Neural cell (in vitro differentiated cells): Measurements from ENCODE around the gene COA3. TPM values are rescaled to one million over a fixed set of nuclear protein-coding genes. Genes with fewer than 3 reads are reported as not detected.

Experiments
- H2AFZ ChIP-seq: fragments of 200-600, 300-800 bp; sonication (generic), shearing (Covaris generic); 2 replicates; pipeline ENCODE4 v1.6.0; 2014; ENCODE audit warnings: low read depth, mild to moderate bottlenecking, antibody characterized with exemption, low read length, moderate library complexity
- H3F3A ChIP-seq: fragments of 200-600 bp; shearing (Covaris generic); 2 replicates; pipeline ENCODE4 v1.6.1; 2016; ENCODE audit warnings: mild to moderate bottlenecking, moderate library complexity, mixed read lengths, antibody characterized with exemption, low read length; ENCODE audit not compliant: insufficient read depth, poor library complexity, severe bottlenecking
- H3K27ac ChIP-seq: fragments of 200-600, 300-800 bp; sonication (generic), shearing (Covaris generic); 2 replicates; pipeline ENCODE4 v1.5.1; 2014; ENCODE audit warnings: mild to moderate bottlenecking, low read length, moderate library complexity
- H3K27me3 ChIP-seq: fragments of 300-800, 200-600 bp; sonication (generic), shearing (Covaris generic); 2 replicates; pipeline ENCODE4 v1.6.0; 2014; ENCODE audit warnings: mild to moderate bottlenecking, low read depth, low read length, moderate library complexity; ENCODE audit not compliant: insufficient read depth
- H3K36me3 ChIP-seq: fragments of 300-800, 200-600 bp; sonication (generic), shearing (Covaris generic); 2 replicates; pipeline ENCODE4 v1.5.1; 2014; ENCODE audit warnings: mild to moderate bottlenecking, antibody characterized with exemption, low read length, moderate library complexity; ENCODE audit not compliant: insufficient read depth
- H3K4me2 ChIP-seq: fragments of 300-800, 200-600 bp; sonication (generic), shearing (Covaris generic); 2 replicates; pipeline ENCODE4 v1.6.0; 2014; ENCODE audit warnings: mild to moderate bottlenecking, low read length
- H3K4me3 ChIP-seq: fragments of 300-800, 200-600 bp; sonication (generic), shearing (Covaris generic); 2 replicates; pipeline ENCODE4 v1.5.1; 2014; ENCODE audit warnings: mild to moderate bottlenecking, low read length, moderate library complexity
- H3K79me2 ChIP-seq: fragments of 200-600 bp; shearing (Covaris generic); replicated peaks from 2 replicates; pipeline ENCODE4 v1.6.0; 2014; ENCODE audit warnings: mild to moderate bottlenecking, low read length, moderate library complexity; ENCODE audit not compliant: insufficient read depth
- H3K9ac ChIP-seq: fragments of 300-800, 200-600 bp; sonication (generic), shearing (Covaris generic); 2 replicates; pipeline ENCODE4 v1.6.1; 2016; ENCODE audit warnings: mild to moderate bottlenecking, low read length, mixed read lengths
- H3K9me2 ChIP-seq: fragments of 200-600 bp; shearing (Covaris generic); 2 replicates; pipeline ENCODE4 v1.6.1; 2016; ENCODE audit warnings: mild to moderate bottlenecking, low read length, mixed read lengths; ENCODE audit not compliant: insufficient read depth
- H3K9me3 ChIP-seq: fragments of 200-600, 300-800 bp; sonication (generic), shearing (Covaris generic); 2 replicates; pipeline ENCODE4 v1.6.1; 2016; ENCODE audit warnings: mild to moderate bottlenecking, mixed run types, low read length, moderate library complexity, mixed read lengths
- H4K20me1 ChIP-seq: fragments of 200-600 bp; shearing (Covaris generic); 2 replicates; pipeline ENCODE4 v1.6.1; 2016; ENCODE audit warnings: mild to moderate bottlenecking, mixed run types; ENCODE audit not compliant: insufficient read depth
- CTCF ChIP-seq: fragments of 450-650 bp; IDR thresholded peaks from 2 replicates; pipeline ENCODE4 v1.5.1; 2014; ENCODE audit warnings: antibody characterized with exemption, mild to moderate bottlenecking, moderate library complexity; ENCODE audit not compliant: poor library complexity, severe bottlenecking
- EP300 ChIP-seq: fragments of 450-650 bp; conservative IDR thresholded peaks from 2 replicates; pipeline ENCODE4 v1.6.1; 2014; ENCODE audit warnings: antibody characterized with exemption, mild to moderate bottlenecking, moderate library complexity; ENCODE audit not compliant: poor library complexity, severe bottlenecking
- EZH2 ChIP-seq: fragments of 200-600, 300-800 bp; shearing (Covaris generic), sonication (generic); IDR thresholded peaks from 2 replicates; pipeline ENCODE4 v1.6.1; 2014; ENCODE audit warnings: antibody characterized with exemption, low read length, borderline replicate concordance, mild to moderate bottlenecking; ENCODE audit not compliant: insufficient read depth, poor library complexity, severe bottlenecking
- MXI1 ChIP-seq: fragments of 450-650 bp; conservative IDR thresholded peaks from 2 replicates; pipeline ENCODE4 v1.6.1; 2014; ENCODE audit warnings: antibody characterized with exemption, mild to moderate bottlenecking; ENCODE audit not compliant: poor library complexity, severe bottlenecking
- POLR2AphosphoS5 ChIP-seq: IDR thresholded peaks from 2 replicates; pipeline ENCODE4 v1.6.1; 2012
- RAD21 ChIP-seq: fragments of 450-650 bp; conservative IDR thresholded peaks from 2 replicates; pipeline ENCODE4 v1.6.1; 2014; ENCODE audit warnings: antibody characterized with exemption, mild to moderate bottlenecking, moderate library complexity
- REST ChIP-seq: IDR thresholded peaks from 2 replicates; pipeline ENCODE4 v1.6.1; 2012; ENCODE audit warnings: borderline replicate concordance
- SMC3 ChIP-seq: fragments of 450-650 bp; conservative IDR thresholded peaks from 2 replicates; pipeline ENCODE4 v1.6.1; 2014; ENCODE audit warnings: antibody characterized with exemption, mild to moderate bottlenecking, moderate library complexity; ENCODE audit not compliant: poor library complexity
- TAF1 ChIP-seq: IDR thresholded peaks from 2 replicates; pipeline ENCODE4 v1.6.1; 2012; ENCODE audit warnings: low read depth
- polyA plus RNA-seq: library from polyadenylated mRNA; depleted of rRNA; stranded (reverse); fragments of >200 nt; gene quantifications from 2 replicates; pipeline ENCODE4 v1.2.3, GENCODE V29; 2014

Gene COA3
- polyA plus RNA-seq, 1 donor from 2014 or later: 234 TPM

- Histone ChIP-seq H3K27ac (no peak overlapping the region), H3K79me2 (no peaks in the 10 kb centered on the region), H3K27me3 (no peaks in the 10 kb centered on the region), H4K20me1 (no peaks in the 10 kb centered on the region), H3K9ac (no peak overlapping the region), H2AFZ (no peak overlapping the region), H3F3A (no peaks in the 10 kb centered on the region), H3K9me3 (no peaks in the 10 kb centered on the region), H3K36me3 (no peaks in the 10 kb centered on the region), H3K9me2 (no peaks in the 10 kb centered on the region), H3K4me3 (no peak overlapping the region), H3K4me2 (no peak overlapping the region)
- no peak for TF ChIP-seq RAD21
- TF ChIP-seq EZH2: no peak
- no peak for TF ChIP-seq MXI1
- no peak for TF ChIP-seq TAF1
- no peak for TF ChIP-seq POLR2AphosphoS5
- TF ChIP-seq REST: no peak
- no peak for TF ChIP-seq SMC3
- TF ChIP-seq CTCF: no peak
- no peak for TF ChIP-seq EP300
Observed at GRCh38 chr17:42791948-42792347, 6.6 kb downstream of the COA3 start.

GRCh38 chr17:42787266-42787665, 11.2 kb downstream of the COA3 start:
- no peak overlapping the region for H3K4me2 ChIP-seq
- no peak for TF ChIP-seq TAF1
- TF ChIP-seq RAD21: no peak
- TF ChIP-seq EZH2: no peak
- no peak for TF ChIP-seq REST
- TF ChIP-seq POLR2AphosphoS5: no peak
- no peak for TF ChIP-seq SMC3
- TF ChIP-seq CTCF: no peak
- no peak for TF ChIP-seq EP300
- TF ChIP-seq MXI1: no peak
- H3K36me3 ChIP-seq: no peaks in the 10 kb centered on the region
- no peak overlapping the region for H3K4me3 ChIP-seq
- no peak overlapping the region for H2AFZ ChIP-seq
- no peaks in the 10 kb centered on the region for H4K20me1 ChIP-seq
- no peak overlapping the region for H3K9ac ChIP-seq
- H3F3A ChIP-seq: no peaks in the 10 kb centered on the region
- H3K9me3 ChIP-seq: no peaks in the 10 kb centered on the region
- H3K27ac ChIP-seq: no peak overlapping the region
- H3K27me3 ChIP-seq: peaks cover 13% of the 10 kb centered on the region
- H3K79me2 ChIP-seq: no peaks in the 10 kb centered on the region
- H3K9me2 ChIP-seq: no peaks in the 10 kb centered on the region
